ENCODE results near the gene SERINC5.
"Not testable (repeated sequence)": the region's sequence is repeated elsewhere in the genome, so short reads cannot be mapped to it uniquely, and the experiment has no call there.

Gene SERINC5

DNA sequence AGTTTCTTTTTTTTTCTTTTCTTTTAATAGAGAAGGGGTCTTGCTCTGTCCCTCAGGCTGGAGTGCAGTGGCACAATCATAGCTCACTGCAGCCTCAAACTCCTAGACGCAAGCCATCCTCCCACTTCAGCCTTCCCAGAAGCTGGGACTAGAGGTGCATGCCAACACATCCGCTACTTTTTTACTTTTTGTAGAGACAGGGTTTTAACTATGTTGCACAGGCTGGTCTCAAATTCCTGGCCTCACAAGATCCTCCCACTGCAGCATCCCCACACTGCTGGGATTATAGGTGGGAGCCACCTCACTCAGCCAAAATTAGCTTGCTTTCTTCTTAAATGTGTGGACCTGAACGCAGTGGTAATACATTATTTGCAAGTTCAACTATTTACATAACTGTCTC is 66.1 kb downstream of the SERINC5 start:
- no peak for DNase-seq (ENCODE audit: low spot score)
- no peak for TF ChIP-seq CTCF (IDR thresholded peaks at IDR 0.05; ENCODE audit: extremely low read depth, insufficient read depth, missing control alignments)
- in situ Hi-C loops (cut with MboI; ENCODE audit: low pct_unique_long_range_greater_than_20kb, low sequenced_read_pairs, unreplicated experiment) = no loop called here

- in situ Hi-C loops (cut with MboI; ENCODE audit: low pct_unique_long_range_greater_than_20kb, low sequenced_read_pairs, unreplicated experiment) = no loop called here
- DNase-seq (ENCODE audit: low spot score) = no peak
- no peak for TF ChIP-seq CTCF (IDR thresholded peaks at IDR 0.05; ENCODE audit: extremely low read depth, insufficient read depth, missing control alignments)
These were observed 66.6 kb downstream of the SERINC5 start for GRCh38 chr5:80189201-80189600.

DNA sequence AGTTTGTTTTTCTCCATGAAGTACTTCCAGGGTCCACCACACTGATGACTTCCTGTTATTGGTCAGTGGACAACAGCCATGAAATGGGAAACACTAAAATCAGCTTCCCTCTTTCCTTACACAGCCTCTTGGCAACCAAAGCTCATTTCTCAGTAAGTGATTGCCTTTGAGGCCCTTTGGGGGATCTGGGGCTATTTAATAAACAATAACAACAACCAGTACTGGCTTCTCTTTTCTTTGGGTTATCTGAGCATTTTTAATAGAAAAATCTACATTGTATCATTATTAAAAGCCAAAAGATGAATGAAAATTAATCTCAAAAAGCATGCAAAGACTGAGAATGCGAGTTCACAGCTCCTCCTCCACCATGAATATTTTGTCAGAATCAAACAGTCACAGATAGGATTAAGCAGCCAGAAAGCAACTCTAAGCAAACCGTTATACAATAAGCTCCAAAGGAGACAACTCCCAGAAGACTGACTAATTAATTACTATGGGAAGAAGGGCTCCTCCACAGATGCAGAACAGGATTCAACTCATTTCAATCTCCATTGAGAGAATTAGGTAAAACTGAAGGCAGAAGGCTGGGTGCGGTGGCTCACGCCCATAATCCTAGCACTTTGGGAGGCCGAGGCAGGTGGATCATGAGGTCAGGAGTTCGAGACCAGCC is 68.3 kb downstream of the SERINC5 start:
- no peak for TF ChIP-seq CTCF (IDR thresholded peaks at IDR 0.05; ENCODE audit: extremely low read depth, insufficient read depth, missing control alignments)
- in situ Hi-C loops (cut with MboI; ENCODE audit: low pct_unique_long_range_greater_than_20kb, low sequenced_read_pairs, unreplicated experiment) = no loop called here
- DNase-seq (ENCODE audit: low spot score) = no peak

- in situ Hi-C loops (cut with MboI; ENCODE audit: low pct_unique_long_range_greater_than_20kb, low sequenced_read_pairs, unreplicated experiment); DNase-seq (ENCODE audit: low spot score): not testable (repeated sequence)
These were observed 70.3 kb downstream of the SERINC5 start for GRCh38 chr5:80185535-80185934.

DNA sequence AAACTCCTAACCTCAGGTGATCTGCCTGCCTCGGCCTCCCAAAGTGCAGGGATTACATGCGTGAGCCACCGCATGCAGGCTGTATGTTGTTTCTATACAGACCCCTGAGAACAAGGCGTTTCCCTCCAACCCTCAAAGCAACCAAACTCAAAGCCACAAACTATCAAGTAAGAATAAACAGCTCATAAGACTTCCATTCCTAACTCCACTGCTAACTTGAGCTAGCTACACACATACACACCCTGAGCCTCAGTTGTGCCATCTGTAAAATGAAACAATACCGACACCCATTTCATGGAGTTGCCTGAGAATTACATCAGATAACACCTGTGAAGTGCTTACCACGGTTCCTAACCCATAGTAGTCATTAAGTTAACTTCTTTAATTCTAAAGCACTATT is 70.8 kb downstream of the SERINC5 start:
- in situ Hi-C loops (cut with MboI; ENCODE audit: low pct_unique_long_range_greater_than_20kb, low sequenced_read_pairs, unreplicated experiment) = no loop called here
- no peak for TF ChIP-seq CTCF (IDR thresholded peaks at IDR 0.05; ENCODE audit: extremely low read depth, insufficient read depth, missing control alignments)

DNA sequence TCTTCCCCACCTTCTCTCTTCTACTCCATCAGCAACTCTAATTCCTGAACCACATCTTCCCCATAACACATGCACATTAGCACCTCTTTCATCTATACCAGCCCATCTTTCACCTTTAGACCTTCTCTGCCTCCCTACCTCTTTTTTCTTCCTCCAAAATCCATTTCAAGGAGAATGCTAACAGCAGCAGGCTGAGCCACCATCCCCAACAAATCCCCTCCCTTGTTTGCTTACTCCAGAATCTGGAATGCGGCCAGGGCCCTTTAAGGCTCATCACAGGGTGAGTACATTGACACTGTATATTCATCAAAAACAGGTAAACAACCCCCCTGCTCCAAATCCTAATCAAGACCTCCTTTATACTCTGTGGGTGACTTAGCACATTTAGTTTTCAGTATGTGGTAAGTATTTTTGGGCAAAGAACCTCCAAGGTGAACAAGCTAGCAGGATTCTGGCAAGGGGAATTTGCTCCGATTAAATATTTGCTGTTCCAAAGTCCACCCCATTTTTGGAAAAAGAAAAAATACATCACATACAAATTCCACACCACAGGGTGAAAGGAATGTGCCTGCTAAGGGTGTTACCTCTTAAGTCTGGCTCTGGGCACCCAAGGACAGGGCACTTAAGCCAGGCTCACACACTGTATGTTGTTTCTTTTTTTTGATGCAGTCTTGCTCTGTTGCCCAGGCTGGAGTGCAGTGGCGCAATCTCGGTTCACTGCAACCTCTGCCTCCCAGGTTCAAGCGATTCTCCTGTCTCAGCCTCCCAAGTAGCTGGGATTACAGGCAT is 71.4 kb downstream of the SERINC5 start:
- no peak for DNase-seq (ENCODE audit: low spot score)
- in situ Hi-C loops (cut with MboI; ENCODE audit: low pct_unique_long_range_greater_than_20kb, low sequenced_read_pairs, unreplicated experiment) = no loop called here

More for the DNA sequence above, 70.8 kb downstream of the SERINC5 start:
- no peak for DNase-seq (ENCODE audit: low spot score)

DNA sequence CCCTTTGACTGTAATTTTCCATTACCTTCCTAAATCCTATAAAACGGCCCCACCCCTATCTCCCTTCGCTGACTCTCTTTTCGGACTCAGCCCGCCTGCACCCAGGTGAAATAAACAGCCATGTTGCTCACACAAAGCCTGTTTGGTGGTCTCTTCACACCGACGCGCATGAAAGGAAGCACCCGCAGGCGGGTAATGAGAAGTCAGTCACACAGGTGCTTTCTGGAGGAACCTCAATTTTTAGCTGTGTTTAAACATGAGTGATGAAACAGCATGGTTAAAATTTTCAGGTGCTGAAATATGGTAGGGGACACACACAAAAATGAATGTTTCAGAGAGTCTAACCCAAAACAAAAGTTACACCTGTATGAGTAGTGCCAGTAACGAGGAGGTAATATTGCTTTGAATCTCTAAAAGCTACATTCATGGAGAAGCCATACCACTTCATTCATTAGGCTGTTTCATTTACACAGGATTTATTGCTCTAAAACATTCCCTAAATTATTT is 72.1 kb downstream of the SERINC5 start:
- in situ Hi-C loops (cut with MboI; ENCODE audit: low pct_unique_long_range_greater_than_20kb, low sequenced_read_pairs, unreplicated experiment); DNase-seq (ENCODE audit: low spot score): not testable (repeated sequence)

More for the DNA sequence above, 71.4 kb downstream of the SERINC5 start:
- no peak for TF ChIP-seq CTCF (IDR thresholded peaks at IDR 0.05; ENCODE audit: extremely low read depth, insufficient read depth, missing control alignments)

Data from GM13977 (cell line).